ENCODE measurements around the gene GMPPA. TPM values are rescaled to one million over a fixed set of nuclear protein-coding genes. Genes with fewer than 3 reads are reported as not detected.

GMPPA gene
- total RNA-seq, 1 experiment from 2014 or later = 47.0 TPM

DNA sequence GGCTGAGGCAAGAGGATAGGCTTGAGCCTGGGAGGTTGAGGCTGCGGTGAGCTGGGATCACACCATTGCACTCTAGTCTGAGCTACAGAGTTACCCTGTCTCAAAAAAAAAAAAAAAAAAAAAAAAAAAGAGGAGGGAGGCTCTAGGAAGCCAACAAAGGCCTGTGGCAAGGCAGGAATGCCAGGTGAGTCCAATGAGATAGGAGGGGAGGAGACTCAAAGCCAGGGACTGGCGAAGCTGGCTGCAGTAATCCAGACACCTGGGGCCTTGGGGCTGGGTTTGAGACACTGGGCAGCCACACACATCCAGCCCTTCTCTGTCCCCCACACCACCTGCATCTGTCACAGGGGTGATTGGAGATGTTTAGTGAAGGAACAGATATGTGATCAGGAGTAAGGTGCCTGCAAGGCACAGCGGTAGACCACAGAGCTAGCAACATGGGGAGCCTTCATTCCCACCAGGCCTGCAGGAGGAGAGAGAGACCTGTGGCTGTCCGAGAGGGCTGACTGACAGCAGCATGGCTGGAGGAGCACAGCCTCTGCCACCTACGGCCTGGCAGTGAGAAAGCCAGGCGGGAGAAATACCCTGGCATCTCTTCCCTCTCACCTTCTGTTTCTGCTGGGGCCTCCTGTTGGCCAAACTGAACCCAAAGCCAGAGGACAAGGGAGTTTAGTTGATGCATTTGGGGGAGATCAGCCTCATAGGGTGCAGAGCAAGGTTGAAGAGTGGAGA is 35.4 kb downstream of the GMPPA start:
- DNase-seq (ENCODE audit: low read depth in 1 of 2, low spot score in 2 of 2) = no peak
- H3K36me3 ChIP-seq = peaks cover 8% of the 10 kb centered on the region; the same call in 1 of the 2 replicates
- H3K4me3 ChIP-seq = no peak overlapping the region
- peaks cover 4% of the 10 kb centered on the region; the same call in 1 of the 2 replicates for H3K4me1 ChIP-seq (replicated peaks)
- no peak overlapping the region for H3K27ac ChIP-seq
- peaks cover 19% of the 10 kb centered on the region for H3K27me3 ChIP-seq (replicated peaks)
- H3K9me3 ChIP-seq (replicated peaks) = no peaks in the 10 kb centered on the region

DNA sequence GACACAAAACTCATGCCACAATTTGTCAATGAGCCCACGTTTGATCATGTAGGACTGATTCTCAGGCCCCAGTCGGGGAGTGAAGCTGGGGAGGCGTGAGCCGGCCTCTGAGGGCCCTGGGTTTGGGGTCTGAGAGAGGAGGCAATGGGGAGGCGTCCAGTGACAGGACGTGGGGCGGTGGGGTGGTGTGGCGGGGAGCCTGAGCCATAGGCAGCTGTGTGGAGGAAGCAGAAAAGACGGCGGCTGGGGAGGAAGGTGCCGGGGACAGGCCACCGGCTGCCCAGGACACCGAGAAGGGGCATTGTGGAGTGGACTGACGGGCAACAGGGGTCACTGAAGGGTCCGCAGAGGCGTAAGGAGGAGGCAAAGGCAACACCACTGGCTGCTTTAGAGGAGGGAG is 37.7 kb downstream of the GMPPA start:
- H3K27me3 ChIP-seq (replicated peaks) = peaks cover 9% of the 10 kb centered on the region
- H3K4me1 ChIP-seq (replicated peaks) = no peaks in the 10 kb centered on the region
- H3K4me3 ChIP-seq = no peak overlapping the region
- no peak overlapping the region for H3K27ac ChIP-seq
- no peak for DNase-seq (ENCODE audit: low read depth in 1 of 2, low spot score in 2 of 2)
- no peaks in the 10 kb centered on the region for H3K9me3 ChIP-seq (replicated peaks)
- H3K36me3 ChIP-seq = peaks cover 30% of the 10 kb centered on the region

DNA sequence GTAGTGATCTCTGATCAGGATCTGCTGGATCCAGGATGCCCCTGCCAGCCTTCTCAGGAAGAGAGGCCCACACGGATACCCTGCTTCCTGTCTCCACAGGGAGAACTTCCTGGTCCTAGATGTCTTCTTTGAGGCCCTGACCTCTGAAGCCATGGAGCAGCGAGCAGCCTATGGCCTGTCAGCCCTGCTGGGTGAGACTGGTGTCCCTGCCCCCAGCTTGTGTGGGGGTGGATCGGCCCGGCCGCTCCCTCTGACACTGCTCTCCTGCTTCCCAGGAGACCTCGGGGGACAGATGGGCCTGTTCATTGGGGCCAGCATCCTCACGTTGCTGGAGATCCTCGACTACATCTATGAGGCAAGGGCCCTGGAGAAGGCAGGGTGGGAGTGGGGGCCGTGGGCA is 38.3 kb downstream of the GMPPA start:
- H3K4me1 ChIP-seq (replicated peaks) = no peaks in the 10 kb centered on the region

DNA sequence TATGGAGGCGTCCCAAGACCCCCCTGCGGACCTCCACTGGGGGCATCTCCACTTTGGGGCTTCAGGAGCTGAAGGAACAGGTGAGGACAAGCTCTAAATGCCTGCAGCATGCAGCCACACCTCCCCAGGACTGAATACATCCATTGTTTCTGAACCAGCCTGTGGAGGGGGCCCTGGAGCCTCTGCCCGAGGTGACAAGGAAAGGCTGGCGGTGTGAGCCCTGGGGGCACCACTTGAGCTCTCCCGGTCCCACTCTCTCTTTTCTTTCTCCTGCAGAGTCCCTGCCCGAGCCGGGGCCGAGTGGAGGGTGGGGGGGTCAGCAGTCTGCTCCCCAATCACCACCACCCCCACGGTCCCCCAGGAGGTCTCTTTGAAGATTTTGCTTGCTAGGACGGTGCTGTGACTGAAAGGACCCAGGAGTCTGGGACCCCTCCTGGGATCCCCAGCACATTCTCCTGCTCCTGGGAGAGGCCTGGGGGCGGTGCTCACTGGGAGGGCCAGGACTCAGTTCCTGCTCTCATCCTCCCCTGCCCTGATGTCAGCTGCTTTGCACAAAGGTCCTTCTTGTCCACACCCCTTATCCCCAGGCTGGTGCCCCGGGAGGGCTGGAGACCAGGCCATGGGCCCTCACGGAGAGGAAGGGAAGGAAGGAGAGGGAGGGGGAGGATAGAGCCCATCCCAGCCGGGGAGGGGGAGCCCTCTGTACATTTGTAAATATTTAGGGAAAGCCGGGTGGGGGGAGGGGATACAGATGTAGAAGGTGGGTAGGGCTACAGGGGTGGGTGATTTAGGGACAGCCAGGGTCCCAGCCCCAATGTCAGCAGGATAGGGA is 39.2 kb downstream of the GMPPA start:
- Histone ChIP-seq H3K36me3 (peaks cover 34% of the 10 kb centered on the region), H3K27me3 (replicated peaks) (no peaks in the 10 kb centered on the region), H3K27ac (no peak overlapping the region), H3K4me3 (no peak overlapping the region), H3K9me3 (replicated peaks) (no peaks in the 10 kb centered on the region), H3K4me1 (replicated peaks) (no peaks in the 10 kb centered on the region)
- DNase-seq (ENCODE audit: low read depth in 1 of 2, low spot score in 2 of 2) = no peak

More for the DNA sequence above, 38.3 kb downstream of the GMPPA start:
- H3K36me3 ChIP-seq = peaks cover 34% of the 10 kb centered on the region
- no peak for DNase-seq (ENCODE audit: low read depth in 1 of 2, low spot score in 2 of 2)
- no peak overlapping the region for H3K27ac ChIP-seq
- H3K27me3 ChIP-seq (replicated peaks) = peaks cover 5% of the 10 kb centered on the region; the same call in 1 of the 2 replicates
- H3K4me3 ChIP-seq = no peak overlapping the region
- no peaks in the 10 kb centered on the region for H3K9me3 ChIP-seq (replicated peaks)

DNA sequence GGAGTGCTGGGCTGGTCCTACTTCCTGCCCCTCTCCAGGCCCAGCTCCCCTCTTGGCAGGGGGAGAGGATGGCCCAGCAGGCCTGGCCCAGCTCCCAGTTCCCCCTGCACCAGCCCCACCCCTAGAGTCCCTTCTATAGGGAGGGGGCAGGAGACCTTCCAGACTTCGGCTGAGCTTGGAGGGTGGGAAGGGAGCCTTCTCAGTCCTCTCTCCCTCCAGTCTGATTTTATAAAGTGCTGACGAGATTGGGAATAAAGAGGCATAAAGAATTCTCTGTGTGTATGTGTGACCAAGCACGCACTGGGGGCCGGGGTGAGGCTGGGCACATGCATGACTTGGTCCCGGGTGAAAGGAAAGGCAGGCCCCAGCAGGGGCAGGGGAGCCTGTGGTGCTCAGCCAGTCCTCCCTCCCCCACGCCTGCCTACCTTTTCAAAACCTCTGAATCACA is 39.8 kb downstream of the GMPPA start:
- Histone ChIP-seq H3K4me1 (replicated peaks) (no peaks in the 10 kb centered on the region), H3K27me3 (replicated peaks) (no peaks in the 10 kb centered on the region), H3K27ac (no peak overlapping the region), H3K9me3 (replicated peaks) (no peaks in the 10 kb centered on the region), H3K4me3 (no peak overlapping the region), H3K36me3 (peaks cover 34% of the 10 kb centered on the region)
- no peak for DNase-seq (ENCODE audit: low read depth in 1 of 2, low spot score in 2 of 2)

GRCh38 chr2:219538956-219539788 is 40.5 kb downstream of the GMPPA start:
- Histone ChIP-seq H3K27me3 (replicated peaks) (no peaks in the 10 kb centered on the region), H3K27ac (no peak overlapping the region), H3K4me1 (replicated peaks) (peaks cover 3% of the 10 kb centered on the region), H3K4me3 (no peak overlapping the region), H3K9me3 (replicated peaks) (no peaks in the 10 kb centered on the region), H3K36me3 (peaks cover 34% of the 10 kb centered on the region)
- DNase-seq (ENCODE audit: low read depth in 1 of 2, low spot score in 2 of 2) = no peak

GRCh38 chr2:219539926-219540678 is 41.4 kb downstream of the GMPPA start:
- no peak overlapping the region for H3K27ac ChIP-seq
- no peak overlapping the region for H3K4me3 ChIP-seq
- peaks cover 4% of the 10 kb centered on the region for H3K4me1 ChIP-seq (replicated peaks)
- H3K27me3 ChIP-seq (replicated peaks) = no peaks in the 10 kb centered on the region
- DNase-seq (ENCODE audit: low read depth in 1 of 2, low spot score in 2 of 2) = no peak
- H3K36me3 ChIP-seq = peaks cover 34% of the 10 kb centered on the region
- H3K9me3 ChIP-seq (replicated peaks) = no peaks in the 10 kb centered on the region

- Histone ChIP-seq H3K27ac (no peak overlapping the region), H3K4me3 (no peak overlapping the region), H3K27me3 (replicated peaks) (no peaks in the 10 kb centered on the region), H3K9me3 (replicated peaks) (no peaks in the 10 kb centered on the region), H3K36me3 (peaks cover 34% of the 10 kb centered on the region), H3K4me1 (replicated peaks) (peaks cover 4% of the 10 kb centered on the region)
- no peak for DNase-seq (ENCODE audit: low read depth in 1 of 2, low spot score in 2 of 2)
Measured at GRCh38 chr2:219540784-219541504, 42.3 kb downstream of the GMPPA start.

DNA sequence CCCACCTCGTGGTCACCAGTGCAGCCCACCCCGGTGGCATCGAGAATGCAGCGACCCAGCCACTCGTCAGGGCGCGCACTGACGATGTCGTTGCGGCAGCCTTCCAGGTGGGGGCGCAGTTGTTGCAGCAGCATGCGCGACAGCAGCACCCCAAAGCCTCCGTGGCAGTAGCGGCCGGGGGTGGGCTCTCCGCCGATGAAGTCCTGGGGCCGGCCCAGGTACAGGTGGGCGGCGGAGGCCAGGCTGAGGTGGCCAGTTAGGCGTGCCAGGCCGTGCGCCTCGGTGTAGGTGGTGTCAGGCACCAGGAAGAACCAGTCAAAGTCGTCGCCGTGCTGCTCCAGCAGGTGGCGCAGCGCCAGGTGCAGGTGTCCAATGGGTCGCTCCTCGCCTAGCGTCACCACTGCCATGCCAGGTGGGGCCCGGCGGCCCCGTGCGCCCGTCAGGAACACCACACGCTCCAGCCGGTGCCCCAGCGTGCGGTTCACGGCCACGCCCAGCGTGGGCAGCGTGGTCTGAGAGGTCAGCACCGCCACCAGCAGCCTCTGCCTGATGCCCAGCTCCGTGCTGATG is 43.0 kb downstream of the GMPPA start:
- Histone ChIP-seq H3K36me3 (peaks cover 34% of the 10 kb centered on the region), H3K27me3 (replicated peaks) (no peaks in the 10 kb centered on the region), H3K4me1 (replicated peaks) (peaks cover 4% of the 10 kb centered on the region), H3K4me3 (no peak overlapping the region), H3K27ac (no peak overlapping the region), H3K9me3 (replicated peaks) (no peaks in the 10 kb centered on the region)
- peak in 1 of 2 experiments; percentile 40 for DNase-seq (ENCODE audit: low read depth in 1 of 2, low spot score in 2 of 2)

GRCh38 chr2:219542931-219543595 is 44.4 kb downstream of the GMPPA start:
- Histone ChIP-seq H3K9me3 (replicated peaks) (no peaks in the 10 kb centered on the region), H3K27ac (no peak overlapping the region; the same call in 1 of the 2 replicates), H3K36me3 (peaks cover 34% of the 10 kb centered on the region), H3K4me3 (peak overlapping the region; percentile 66), H3K4me1 (replicated peaks) (peaks cover 4% of the 10 kb centered on the region), H3K27me3 (replicated peaks) (no peaks in the 10 kb centered on the region)
- DNase-seq (ENCODE audit: low read depth in 1 of 2, low spot score in 2 of 2) = peak in 1 of 2 experiments; percentile 78

- peaks cover 4% of the 10 kb centered on the region for H3K4me1 ChIP-seq (replicated peaks)
- peak within 1 kb of the TSS; percentile 66 for H3K4me3 ChIP-seq
- H3K27ac ChIP-seq = no peak within 1 kb of the TSS; the same call in 1 of the 2 replicates
- H3K9me3 ChIP-seq (replicated peaks) = no peaks in the 10 kb centered on the region
- no peaks in the 10 kb centered on the region for H3K27me3 ChIP-seq (replicated peaks)
- peaks cover 30% of the 10 kb centered on the region for H3K36me3 ChIP-seq
- peak; percentile 99 for DNase-seq (ENCODE audit: low read depth in 1 of 2, low spot score in 2 of 2)
Measured at GRCh38 chr2:219543596-219544358, 45.1 kb downstream of the GMPPA start, which contains the start of the genes CHPF and TMEM198. Gene CHPF (minus strand): TSS chr2:219543809. CDS start chr2:219543538, 271 bp downstream. Gene TMEM198 (plus strand): TSS chr2:219544028. CDS start chr2:219544728, 700 bp downstream.
